Activated CD8-positive, alpha-beta T cell treated with anti-CD3 and anti-CD28 coated beads for 36 hours (primary cell): ENCODE measurements around the gene TRIM34. TPM values are rescaled to one million over a fixed set of nuclear protein-coding genes. Genes with fewer than 3 reads are reported as not detected.

Experiments
- total RNA-seq, 2 experiments: library from RNA; stranded (reverse); gene quantifications; one replicate each; pipeline ENCODE4 v1.2.3, GENCODE V29; 2021

Gene TRIM34
- total RNA-seq, 2 experiments from 2014 or later, result 8.5 to 9.3 TPM

Other genes starting within 250 kb of the TRIM34 start
- not detected for gene OR51M1, start 241.2 kb upstream of the TRIM34 start, total RNA-seq
- gene OR51Q1, start 202.9 kb upstream of the TRIM34 start, total RNA-seq, result not detected
- not detected for gene OR51I1, start 183.5 kb upstream of the TRIM34 start, total RNA-seq
- gene OR51I2, start 175.7 kb upstream of the TRIM34 start, total RNA-seq, result not detected
- not detected for gene OR52D1, start 136.3 kb upstream of the TRIM34 start, total RNA-seq
- gene UBQLN3, start 115.0 kb upstream of the TRIM34 start, total RNA-seq, result not detected
- under 1 TPM in 1 of 2 experiments, not detected in 1; 0.25 TPM for gene UBQLNL, start 108.3 kb upstream of the TRIM34 start, total RNA-seq
- gene OR52H1, start 76.5 kb upstream of the TRIM34 start, total RNA-seq, result not detected
- not detected for gene OR52B6, start 44.1 kb upstream of the TRIM34 start, total RNA-seq
- under 1 TPM; 0.32 to 0.47 TPM for gene TRIM6, start 28.4 kb upstream of the TRIM34 start, total RNA-seq
- 10 to 100 TPM; 21.5 TPM for gene TRIM5, start 60.1 kb downstream of the TRIM34 start, total RNA-seq
- 100 to 1,000 TPM; 138 to 149 TPM for gene TRIM22, start 64.8 kb downstream of the TRIM34 start, total RNA-seq
- under 1 TPM in 1 of 2 experiments, not detected in 1; 0.25 TPM for gene OR56B1, start 111.4 kb downstream of the TRIM34 start, total RNA-seq
- 1 to 10 TPM in 1 of 2 experiments, under 1 TPM in 1; 0.47 to 1.1 TPM for gene OR52N4, start 129.2 kb downstream of the TRIM34 start, total RNA-seq
- gene OR52N5, start 158.4 kb downstream of the TRIM34 start, total RNA-seq, result not detected
- gene OR52N1, start 166.3 kb downstream of the TRIM34 start, total RNA-seq, result not detected
- not detected for gene OR52N2, start 183.9 kb downstream of the TRIM34 start, total RNA-seq
- not detected for gene OR52E6, start 216.9 kb downstream of the TRIM34 start, total RNA-seq
- not detected for gene OR52E8, start 232.7 kb downstream of the TRIM34 start, total RNA-seq